ENCODE measurements around the gene SYNM.

Gene SYNM

GRCh38 chr15:99124641-99125040 lies 19.8 kb downstream of the SYNM start:
- no peaks in the 10 kb centered on the region for H3K79me2 ChIP-seq (ENCODE audit: control insufficient read depth, low read length)
- no peaks in the 10 kb centered on the region for H3K9me2 ChIP-seq (replicated peaks; ENCODE audit: control insufficient read depth, low read length)
- H3F3A ChIP-seq (ENCODE audit: control insufficient read depth, insufficient read depth), result no peaks in the 10 kb centered on the region
- H3K27ac ChIP-seq (ENCODE audit: low read depth, low read length), result no peak overlapping the region
- no peaks in the 10 kb centered on the region for H3K9me3 ChIP-seq (ENCODE audit: control insufficient read depth, insufficient read depth, low read length)
- H3K36me3 ChIP-seq (ENCODE audit: control insufficient read depth, low read length), result no peaks in the 10 kb centered on the region
- no peak overlapping the region for H3K4me2 ChIP-seq (ENCODE audit: low read length)
- no peaks in the 10 kb centered on the region for H4K20me1 ChIP-seq (ENCODE audit: control insufficient read depth, insufficient read depth, low read depth, low read length)
- no peak overlapping the region for H3K4me3 ChIP-seq (ENCODE audit: low read length)
- H3K27me3 ChIP-seq (ENCODE audit: control insufficient read depth, low read length), result no peaks in the 10 kb centered on the region; the same call in 1 of the 2 replicates
- TF ChIP-seq EZH2phosphoT487 (IDR thresholded peaks at IDR 0.05; ENCODE audit: borderline replicate concordance, low read length) (no peak), CTCF (IDR thresholded peaks at IDR 0.05; ENCODE audit: low read depth, low read length, poor library complexity, severe bottlenecking) (no peak)
- H3K4me1 ChIP-seq (ENCODE audit: control insufficient read depth, low read length), result no peaks in the 10 kb centered on the region

- Histone ChIP-seq H3K9me3 (ENCODE audit: control insufficient read depth, insufficient read depth, low read length) (no peaks in the 10 kb centered on the region), H3K4me1 (ENCODE audit: control insufficient read depth, low read length) (no peaks in the 10 kb centered on the region), H3K4me2 (ENCODE audit: low read length) (no peak overlapping the region), H3K27ac (ENCODE audit: low read depth, low read length) (no peak overlapping the region), H4K20me1 (ENCODE audit: control insufficient read depth, insufficient read depth, low read depth, low read length) (no peaks in the 10 kb centered on the region), H3K9me2 (replicated peaks; ENCODE audit: control insufficient read depth, low read length) (no peaks in the 10 kb centered on the region), H3K4me3 (ENCODE audit: low read length) (no peak overlapping the region), H3F3A (ENCODE audit: control insufficient read depth, insufficient read depth) (no peaks in the 10 kb centered on the region), H3K27me3 (ENCODE audit: control insufficient read depth, low read length) (no peaks in the 10 kb centered on the region; the same call in 1 of the 2 replicates), H3K36me3 (ENCODE audit: control insufficient read depth, low read length) (no peaks in the 10 kb centered on the region), H3K79me2 (ENCODE audit: control insufficient read depth, low read length) (no peaks in the 10 kb centered on the region)
- TF ChIP-seq EZH2phosphoT487 (IDR thresholded peaks at IDR 0.05; ENCODE audit: borderline replicate concordance, low read length), result no peak
- no peak for TF ChIP-seq CTCF (IDR thresholded peaks at IDR 0.05; ENCODE audit: low read depth, low read length, poor library complexity, severe bottlenecking)
Measured at GRCh38 chr15:99125061-99125891, 20.4 kb downstream of the SYNM start.

- Histone ChIP-seq H3K36me3 (ENCODE audit: control insufficient read depth, low read length) (no peaks in the 10 kb centered on the region), H3K4me2 (ENCODE audit: low read length) (no peak overlapping the region), H3K9me3 (ENCODE audit: control insufficient read depth, insufficient read depth, low read length) (no peaks in the 10 kb centered on the region), H3K27ac (ENCODE audit: low read depth, low read length) (no peak overlapping the region), H3K27me3 (ENCODE audit: control insufficient read depth, low read length) (no peaks in the 10 kb centered on the region; the same call in 1 of the 2 replicates), H3K79me2 (ENCODE audit: control insufficient read depth, low read length) (no peaks in the 10 kb centered on the region), H3K4me3 (ENCODE audit: low read length) (no peak overlapping the region), H4K20me1 (ENCODE audit: control insufficient read depth, insufficient read depth, low read depth, low read length) (no peaks in the 10 kb centered on the region), H3K4me1 (ENCODE audit: control insufficient read depth, low read length) (no peaks in the 10 kb centered on the region), H3F3A (ENCODE audit: control insufficient read depth, insufficient read depth) (no peaks in the 10 kb centered on the region), H3K9me2 (replicated peaks; ENCODE audit: control insufficient read depth, low read length) (no peaks in the 10 kb centered on the region)
- TF ChIP-seq CTCF (IDR thresholded peaks at IDR 0.05; ENCODE audit: low read depth, low read length, poor library complexity, severe bottlenecking) (no peak), EZH2phosphoT487 (IDR thresholded peaks at IDR 0.05; ENCODE audit: borderline replicate concordance, low read length) (no peak)
Measured at GRCh38 chr15:99126131-99126588, 21.3 kb downstream of the SYNM start.
